ENCODE results near the gene TEX11. TPM values are rescaled to one million over a fixed set of nuclear protein-coding genes. Genes with fewer than 3 reads are reported as not detected.

Gene TEX11
- total RNA-seq, 2 donors from 2014 or later, result 2.6 TPM; not detected in 1

DNA sequence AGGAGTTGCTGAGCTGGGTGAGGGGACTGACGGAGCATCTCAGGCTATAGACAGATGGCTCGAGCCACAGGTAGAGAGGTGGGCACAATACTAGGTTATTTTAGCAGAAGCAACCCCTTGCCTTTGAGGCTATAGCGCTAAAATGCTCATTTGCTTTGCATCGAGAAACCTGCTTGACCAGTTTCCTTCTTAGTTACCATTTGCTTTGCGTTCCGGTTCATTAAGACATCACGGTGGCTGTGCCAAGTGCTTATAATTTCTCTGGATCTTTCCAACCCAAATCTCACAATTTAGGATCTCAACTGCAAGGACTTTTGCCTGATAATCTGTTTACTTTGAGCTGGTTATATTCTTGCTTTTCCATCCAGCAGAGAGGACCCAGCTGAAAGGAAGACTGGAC, 423.0 kb downstream of the TEX11 start:
- no peaks in the 10 kb centered on the region for H3K27me3 ChIP-seq (replicated peaks; ENCODE audit: insufficient read depth)
- no peak overlapping the region for H3K4me3 ChIP-seq
- intact Hi-C loops (cut with DNase I), result no loop called here
- H3K9me3 ChIP-seq, result no peaks in the 10 kb centered on the region
- WGBS, result 43% methylated on average over 7 of the region's 7 CpGs
- TF ChIP-seq POLR2A (IDR thresholded peaks at IDR 0.05) (no peak), POLR2AphosphoS5 (IDR thresholded peaks at IDR 0.05) (no peak)
- H3K36me3 ChIP-seq, result no peaks in the 10 kb centered on the region
- H3K4me1 ChIP-seq (replicated peaks), result no peaks in the 10 kb centered on the region
- peak overlapping the region in 1 of 2 donors; percentile 5 for H3K27ac ChIP-seq
- DNase-seq (ENCODE audit: low spot score), result peak; percentile 7

- Histone ChIP-seq H3K27me3 (replicated peaks; ENCODE audit: insufficient read depth) (no peaks in the 10 kb centered on the region), H3K9me3 (no peaks in the 10 kb centered on the region), H3K4me1 (replicated peaks) (no peaks in the 10 kb centered on the region), H3K36me3 (no peaks in the 10 kb centered on the region), H3K27ac (no peak overlapping the region), H3K4me3 (no peak overlapping the region)
- no peak for DNase-seq (ENCODE audit: low spot score)
- WGBS, result 100% methylated on average over 2 of the region's 2 CpGs
- intact Hi-C loops (cut with DNase I), result no loop called here
- TF ChIP-seq CTCF (IDR thresholded peaks at IDR 0.05) (no peak), POLR2AphosphoS5 (IDR thresholded peaks at IDR 0.05) (no peak), POLR2A (IDR thresholded peaks at IDR 0.05) (no peak)
Measured at GRCh38 chrX:70482300-70482699, 426.2 kb downstream of the TEX11 start.

- H3K36me3 ChIP-seq, result no peaks in the 10 kb centered on the region
- H3K9me3 ChIP-seq, result no peaks in the 10 kb centered on the region
- DNase-seq (ENCODE audit: low spot score), result no peak
- no peaks in the 10 kb centered on the region for H3K4me1 ChIP-seq (replicated peaks)
- no peaks in the 10 kb centered on the region for H3K27me3 ChIP-seq (replicated peaks; ENCODE audit: insufficient read depth)
- intact Hi-C loops (cut with DNase I), result no loop called here
- no peak overlapping the region for H3K27ac ChIP-seq
- no peak overlapping the region for H3K4me3 ChIP-seq
- TF ChIP-seq CTCF (IDR thresholded peaks at IDR 0.05) (no peak), POLR2A (IDR thresholded peaks at IDR 0.05) (no peak), POLR2AphosphoS5 (IDR thresholded peaks at IDR 0.05) (no peak)
- 72% methylated on average over 8 of the region's 8 CpGs for WGBS
Measured at GRCh38 chrX:70481471-70482270, 426.8 kb downstream of the TEX11 start.

DNA sequence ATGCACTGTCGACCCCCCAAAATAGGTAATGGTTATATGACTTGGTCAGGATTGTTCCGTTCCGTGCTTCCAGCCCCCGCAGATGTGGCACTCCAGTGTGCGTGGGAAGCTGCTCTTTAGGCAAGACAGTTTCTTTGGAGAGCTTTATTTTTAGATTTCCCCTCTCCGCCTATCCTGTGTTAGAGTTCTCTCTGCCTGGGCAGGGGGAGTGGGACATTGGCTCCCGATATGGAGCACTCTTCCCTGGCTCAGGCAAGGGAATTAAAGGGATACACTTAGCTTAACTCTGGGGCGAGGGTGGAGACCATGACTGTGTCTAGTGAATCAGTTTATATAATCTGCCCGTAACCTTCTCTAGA, 427.9 kb downstream of the TEX11 start:
- Histone ChIP-seq H3K4me1 (replicated peaks) (no peaks in the 10 kb centered on the region), H3K4me3 (no peak overlapping the region)

More for the DNA sequence above, 427.9 kb downstream of the TEX11 start:
- H3K9me3 ChIP-seq, result no peaks in the 10 kb centered on the region
- WGBS, result 86% methylated on average over 9 of the region's 9 CpGs
- intact Hi-C loops (cut with DNase I), result no loop called here
- DNase-seq (ENCODE audit: low spot score), result no peak
- no peaks in the 10 kb centered on the region for H3K27me3 ChIP-seq (replicated peaks; ENCODE audit: insufficient read depth)
- no peak for TF ChIP-seq POLR2AphosphoS5 (IDR thresholded peaks at IDR 0.05)
- TF ChIP-seq POLR2A (IDR thresholded peaks at IDR 0.05), result no peak
- no peak for TF ChIP-seq CTCF (IDR thresholded peaks at IDR 0.05)
- no peak overlapping the region for H3K27ac ChIP-seq
- no peaks in the 10 kb centered on the region for H3K36me3 ChIP-seq
